Right lobe of liver (tissue), 6 donors: ENCODE results near the gene SPAG6. TPM values are rescaled to one million over a fixed set of nuclear protein-coding genes. Genes with fewer than 3 reads are reported as not detected.

ENCODE experiments used
- ATAC-seq, 4 donors: fragments of 200-7000 bp; cut with Tn5 transposase; one replicate each; pipeline ENCODE4 v1.9.1; 2020; ENCODE audit warnings: mild to moderate bottlenecking in 4 of 4, moderate library complexity in 4 of 4
- DNase-seq, 3 donors: peaks; one replicate each; pipeline ENCODE4 v3.0.0-alpha.2; 2020
- H3K27ac ChIP-seq, 3 donors: fragments of 200-600 bp; one replicate each; pipeline ENCODE4 v1.8.0; 2022
- H3K27me3 ChIP-seq, 2 donors: fragments of 200-600 bp; one replicate each; pipeline ENCODE4 v1.8.0; 2022
- H3K36me3 ChIP-seq, 4 donors: fragments of 200-600 bp; sonication (generic) in 1 of 4; one replicate each; pipeline versions ENCODE4 v1.5.1 to v1.8.0; 2017 to 2022; ENCODE audit warnings: control low read depth in 1 of 4
- H3K4me1 ChIP-seq, 4 donors: fragments of 200-600 bp; sonication (generic) in 1 of 4; one replicate each; pipeline versions ENCODE4 v1.5.1 to v1.8.0; 2017 to 2022; ENCODE audit warnings: control low read depth in 1 of 4
- H3K4me3 ChIP-seq, 3 donors: fragments of 200-600 bp; one replicate each; pipeline ENCODE4 v1.8.0; 2022
- H3K9me3 ChIP-seq, 4 donors: fragments of 200-600 bp; sonication (generic) in 1 of 4; one replicate each; pipeline versions ENCODE4 v1.5.1 to v1.8.0; 2017 to 2022; ENCODE audit warnings: control low read depth in 1 of 4
- CTCF ChIP-seq, 4 donors: fragments of 200-600 bp in 3 of 4; fragments of 450-650 bp in 1 of 4; IDR thresholded peaks; one replicate each; pipeline versions ENCODE4 v1.5.1 to v1.8.0; 2016 to 2022; ENCODE audit warnings: antibody characterized with exemption in 4 of 4, mild to moderate bottlenecking in 2 of 4
- POLR2A ChIP-seq: fragments of 450-650 bp; IDR thresholded peaks from one replicate; pipeline ENCODE4 v1.6.1; 2017; ENCODE audit warnings: antibody characterized with exemption, mild to moderate bottlenecking
- WGBS: methylation state at CpG from one replicate; pipeline ENCODE4 v1.1.6; 2018; ENCODE audit warnings: low coverage, low lambda C conversion rate; ENCODE audit not compliant: insufficient coverage; ENCODE audit errors: missing lambda C conversion rate; 5-methylcytosine and 5-hydroxymethylcytosine counted together
- intact Hi-C, 2 donors: fragments of 100-400 bp; cut with DNase I; formaldehyde crosslinking; loops; one replicate each; pipeline versions ENCODE4 v1.11.2 to v1.14.1; 2022
- long read RNA-seq: library from polyadenylated mRNA; unstranded; transcript quantifications from one replicate; pipeline ENCODE4 v2.0.0, GENCODE V29; 2019
- total RNA-seq, 6 experiments: library from RNA; depleted of rRNA in 2 of 6; stranded (reverse); fragments of >200 nt in 2 of 6; fragmentation: NEBNext Ultra II Directional in 3 of 6; extraction: Animal tissue kit (Norgen Biotek cat#: 25700) in 3 of 6; gene quantifications; one replicate each; pipeline versions ENCODE4 v1.1.0 to v1.2.4, GENCODE V29; 2016 to 2023
- donor health status: DM: no; HTN: yes; CAD: no.
- donor health status: DM: no; HTN: no; CAD: no.
- donor health status: DM: no; HTN: no; CAD: no.
- donor health status: DM: no; HTN: yes; CAD: no.
- donor health status: DM: no; HTN: yes; CAD: no.

The SPAG6 gene
- not detected for total RNA-seq
- long read RNA-seq = 0 reads

GRCh38 chr10:22345301-22346095, at the start of gene SPAG6:
TSS of gene SPAG6 (plus strand) at chr10:22345496. CDS start at chr10:22345612, 116 bp downstream.
- intact Hi-C loops = no loop called here
- peaks cover 0 to 3% (median 1%) of the 10 kb centered on the region in 4 donors for H3K4me1 ChIP-seq
- peaks cover 24 to 39% of the 10 kb centered on the region in 2 donors for H3K27me3 ChIP-seq
- 0% methylated on average over 7 of the region's 83 CpGs for WGBS
- DNase-seq (peak; percentile 57 to 69 (median 61)), ATAC-seq (no peak)
- no peaks in the 10 kb centered on the region for H3K36me3 ChIP-seq
- no peaks in the 10 kb centered on the region for H3K9me3 ChIP-seq
- no peak for TF ChIP-seq CTCF (IDR thresholded peaks at IDR 0.05)
- no peak within 1 kb of the TSS for H3K27ac ChIP-seq
- H3K4me3 ChIP-seq = peak within 1 kb of the TSS in 2 of 3 donors; percentile 7 to 17

GRCh38 chr10:22301193-22301592, 44.1 kb upstream of the SPAG6 start:
- WGBS = no CpG with 5 or more reads among the region's 4 CpGs
- Histone ChIP-seq H3K4me1 (no peaks in the 10 kb centered on the region), H3K27ac (no peak overlapping the region), H3K4me3 (no peak overlapping the region), H3K27me3 (no peaks in the 10 kb centered on the region), H3K36me3 (no peaks in the 10 kb centered on the region), H3K9me3 (no peaks in the 10 kb centered on the region)
- no peak for ATAC-seq
- no peak for DNase-seq
- TF ChIP-seq CTCF (IDR thresholded peaks at IDR 0.05) (no peak), POLR2A (no peak)
- intact Hi-C loops = no loop called here

- H3K27me3 ChIP-seq = peaks cover 0 to 5% of the 10 kb centered on the region in 2 donors
- intact Hi-C loops = no loop called here
- ATAC-seq (no peak), DNase-seq (no peak)
- WGBS = 89% methylated on average over 3 of the region's 3 CpGs
- H3K9me3 ChIP-seq = no peaks in the 10 kb centered on the region
- no peak overlapping the region for H3K4me3 ChIP-seq
- no peaks in the 10 kb centered on the region for H3K4me1 ChIP-seq
- TF ChIP-seq POLR2A (no peak), CTCF (IDR thresholded peaks at IDR 0.05) (no peak)
- H3K36me3 ChIP-seq = no peaks in the 10 kb centered on the region
- no peak overlapping the region for H3K27ac ChIP-seq
Observed at GRCh38 chr10:22303461-22303860, 41.8 kb upstream of the SPAG6 start.

- intact Hi-C loops = no loop called here
- no peak for DNase-seq
- H3K36me3 ChIP-seq = no peaks in the 10 kb centered on the region
- WGBS = 75% methylated on average over 2 of the region's 2 CpGs
- ATAC-seq = no peak
- H3K4me1 ChIP-seq = no peaks in the 10 kb centered on the region
- no peaks in the 10 kb centered on the region for H3K9me3 ChIP-seq
- no peak overlapping the region for H3K4me3 ChIP-seq
- H3K27ac ChIP-seq = no peak overlapping the region
- peaks cover 0 to 5% of the 10 kb centered on the region in 2 donors for H3K27me3 ChIP-seq
- no peak for TF ChIP-seq CTCF (IDR thresholded peaks at IDR 0.05)
- no peak for TF ChIP-seq POLR2A
Observed at GRCh38 chr10:22305721-22306120, 39.6 kb upstream of the SPAG6 start.
